ENCODE data around the gene PEX3.
A peak's percentile ranks its signal among the peaks of the same experiment; 100 is the strongest.
"Not testable (repeated sequence)": the region's sequence is repeated elsewhere in the genome, so short reads cannot be mapped to it uniquely, and the experiment has no call there.

The PEX3 gene

DNA sequence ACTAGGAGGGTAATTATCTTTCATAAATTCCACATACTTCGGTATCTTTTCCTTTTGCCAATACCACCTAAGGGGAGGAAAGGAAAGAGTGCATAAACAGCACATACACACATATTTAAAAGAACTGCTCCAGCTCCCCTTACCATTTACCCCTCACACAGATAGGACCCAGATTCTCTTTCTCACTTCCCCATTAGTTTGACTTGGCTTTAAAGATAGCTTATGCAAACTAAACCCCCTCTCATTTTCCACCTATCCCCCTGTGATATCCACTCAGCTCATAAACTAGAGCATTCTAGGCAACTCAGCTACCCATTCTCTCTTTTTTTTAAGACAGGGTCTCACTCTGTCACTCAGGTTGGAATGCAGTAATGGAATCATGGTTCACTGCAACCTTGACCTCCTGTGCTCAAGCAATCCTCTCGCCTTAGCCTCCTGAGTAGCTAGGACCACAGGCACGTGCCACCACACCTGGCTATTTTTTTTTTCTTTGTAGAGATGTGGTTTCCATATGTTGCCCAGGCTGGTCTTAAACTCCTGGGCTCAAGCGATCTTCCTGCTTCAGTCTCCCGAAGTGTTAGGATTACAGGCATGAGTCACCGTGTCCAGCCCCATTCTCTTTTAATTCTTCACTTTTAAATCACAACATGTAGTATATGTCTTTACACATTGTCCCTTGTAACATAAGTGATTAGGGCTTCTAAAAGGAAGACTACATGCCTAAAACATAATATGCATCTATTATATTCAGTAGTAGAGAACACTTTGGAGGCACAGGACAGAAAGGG lies 56.9 kb downstream of the PEX3 start:
- no peak for DNase-seq (ENCODE audit: low read depth)

DNA sequence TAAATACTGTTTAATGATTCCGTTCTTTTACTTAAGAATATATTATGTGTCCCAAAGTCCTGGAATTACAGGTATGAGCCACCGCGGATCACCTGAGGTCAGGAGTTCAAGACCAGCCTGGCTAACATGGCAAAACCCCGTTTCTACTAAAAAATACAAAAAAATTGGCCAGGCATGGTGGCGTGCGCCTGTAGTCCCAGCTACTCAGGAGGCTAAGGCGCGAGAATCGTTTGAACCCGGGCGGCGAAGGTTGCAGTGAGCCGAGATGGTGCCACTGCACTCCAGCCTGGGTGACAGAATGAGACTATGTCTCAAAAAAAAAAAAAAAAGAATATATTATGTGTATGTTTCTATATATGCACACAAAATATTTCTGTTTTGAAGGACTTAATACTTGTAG lies 59.7 kb downstream of the PEX3 start:
- DNase-seq (ENCODE audit: low read depth) = not testable (repeated sequence)

DNA sequence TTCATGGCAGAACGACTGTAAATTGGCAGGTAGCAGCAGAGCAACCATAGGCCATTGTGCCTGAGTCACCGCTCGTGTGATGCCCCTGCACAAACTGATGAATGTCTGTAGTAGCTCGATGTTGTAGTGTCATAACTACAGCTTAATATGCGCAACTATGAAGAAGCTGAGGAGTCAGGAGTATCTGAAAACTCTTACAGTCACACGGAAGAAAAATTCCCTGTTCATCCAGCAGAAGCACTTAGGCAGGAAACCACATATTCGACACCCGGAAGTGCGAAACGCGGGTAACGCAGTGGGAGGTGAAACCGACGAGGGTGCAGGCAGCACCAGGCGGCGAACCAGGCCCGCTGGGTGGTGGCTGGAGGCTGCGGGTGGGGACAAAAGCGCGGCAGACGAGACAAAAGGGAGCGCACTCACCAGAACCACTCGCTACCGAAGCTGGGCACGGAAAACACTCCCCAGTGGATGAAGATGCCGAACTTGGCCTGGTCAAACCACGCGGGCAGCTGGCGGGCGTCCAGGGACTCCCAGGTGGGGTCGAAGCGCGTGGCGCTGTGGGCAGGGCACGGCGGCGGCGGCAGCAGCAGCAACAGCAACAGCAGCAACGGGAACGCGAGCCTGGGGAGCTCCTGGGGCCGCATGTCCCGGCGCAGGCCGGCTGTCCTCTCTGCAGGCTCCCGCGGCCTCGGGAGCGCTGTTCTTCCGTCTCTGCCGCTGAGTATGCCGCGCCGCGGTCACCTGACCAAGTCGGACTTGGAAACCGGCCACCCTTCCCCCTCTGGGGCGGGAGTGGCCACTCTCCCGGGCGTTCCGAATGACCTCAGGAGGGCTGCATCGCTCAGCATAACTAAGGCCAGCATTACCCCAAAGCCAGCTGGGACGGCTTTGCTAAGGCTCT lies 60.6 kb downstream of the PEX3 start, which contains the start of gene FUCA2:
FUCA2 (minus strand) TSS at position 730 of the 901 bp plus-strand sequence; CDS start at position 644, 86 bp downstream.
- peak; percentile 50 for DNase-seq (ENCODE audit: low read depth)

DNA sequence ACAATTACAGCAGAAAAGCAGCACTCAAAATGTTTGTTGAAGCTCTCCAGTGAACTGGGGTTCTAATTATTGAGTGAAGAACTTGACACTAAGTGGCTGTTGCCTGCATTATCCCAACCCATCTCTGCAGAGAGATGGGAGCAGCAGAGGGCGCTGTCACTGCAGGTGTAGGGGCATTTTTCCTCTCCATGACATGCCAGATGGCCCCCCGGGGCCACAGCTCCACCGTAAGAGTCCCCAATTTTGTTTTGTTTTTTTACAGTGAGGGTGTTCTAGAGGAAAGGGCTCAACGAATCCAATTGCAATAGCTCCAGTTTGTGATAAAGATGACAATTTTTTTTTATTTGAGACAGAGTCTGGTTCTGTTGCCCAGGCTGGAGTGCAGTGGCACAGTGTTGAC lies 62.8 kb downstream of the PEX3 start:
- DNase-seq (ENCODE audit: low read depth) = no peak

DNA sequence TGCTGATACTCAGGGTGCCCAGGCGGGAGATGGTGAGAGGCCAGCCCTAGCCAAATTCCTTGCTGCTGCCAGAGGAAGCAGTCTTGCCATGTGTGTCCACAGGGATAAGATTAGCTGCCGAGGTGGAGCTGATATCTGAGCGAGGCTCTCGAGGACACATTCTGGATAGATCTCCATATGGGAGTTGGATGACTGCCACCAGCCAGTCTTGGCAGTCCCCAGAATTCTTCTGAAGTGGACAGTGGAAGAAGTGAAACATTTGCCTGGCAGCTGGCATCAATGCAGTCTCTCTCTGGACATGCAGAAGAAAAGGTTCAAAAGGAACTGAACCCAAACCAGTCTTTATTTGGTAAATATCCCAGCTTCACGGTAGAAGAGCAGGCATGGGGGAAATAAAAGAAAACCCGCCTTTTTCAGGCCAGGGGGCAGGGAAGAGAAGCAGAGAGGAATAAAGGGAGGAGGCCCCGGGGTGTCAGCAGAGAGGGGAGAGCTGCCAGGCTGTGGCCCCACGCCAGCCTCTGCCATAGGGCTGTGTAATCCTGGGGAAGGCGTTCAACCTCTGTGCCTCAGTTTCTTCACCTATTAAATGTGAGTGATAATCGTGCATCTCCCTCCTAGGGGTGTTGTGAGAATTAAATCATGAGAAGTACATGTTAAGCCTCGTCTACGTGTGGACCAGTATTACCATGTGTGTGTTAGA lies 64.6 kb downstream of the PEX3 start:
- no peak for DNase-seq (ENCODE audit: low read depth)

DNA sequence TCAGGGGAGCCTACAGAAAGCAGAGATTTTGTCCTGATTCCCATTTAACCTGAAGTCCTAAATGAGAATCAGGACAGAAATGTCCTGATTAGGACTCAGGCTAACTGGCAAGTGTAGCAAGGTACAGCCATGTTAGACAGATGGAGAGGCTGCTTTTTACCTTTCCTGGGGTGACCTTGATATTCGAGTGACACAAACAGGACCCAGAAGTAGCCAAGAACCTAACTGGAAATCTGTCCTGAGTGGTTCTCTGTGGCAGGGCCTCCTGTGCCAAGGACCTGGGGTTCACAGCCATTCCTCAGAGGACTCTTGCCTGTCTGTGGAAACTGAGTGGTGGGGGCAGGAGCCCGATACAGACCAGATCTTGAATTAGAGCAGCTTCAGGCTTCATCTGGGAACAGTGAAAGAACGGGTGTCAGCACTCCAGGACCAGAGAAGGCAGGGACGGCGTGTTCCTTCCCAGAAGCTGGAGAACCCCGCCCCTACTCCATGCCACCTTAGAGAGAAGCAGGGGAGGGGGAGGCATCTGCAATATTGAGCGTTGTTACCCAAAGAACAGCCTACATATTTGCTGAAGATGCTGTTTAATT lies 65.3 kb downstream of the PEX3 start:
- no peak for DNase-seq (ENCODE audit: low read depth)

DNA sequence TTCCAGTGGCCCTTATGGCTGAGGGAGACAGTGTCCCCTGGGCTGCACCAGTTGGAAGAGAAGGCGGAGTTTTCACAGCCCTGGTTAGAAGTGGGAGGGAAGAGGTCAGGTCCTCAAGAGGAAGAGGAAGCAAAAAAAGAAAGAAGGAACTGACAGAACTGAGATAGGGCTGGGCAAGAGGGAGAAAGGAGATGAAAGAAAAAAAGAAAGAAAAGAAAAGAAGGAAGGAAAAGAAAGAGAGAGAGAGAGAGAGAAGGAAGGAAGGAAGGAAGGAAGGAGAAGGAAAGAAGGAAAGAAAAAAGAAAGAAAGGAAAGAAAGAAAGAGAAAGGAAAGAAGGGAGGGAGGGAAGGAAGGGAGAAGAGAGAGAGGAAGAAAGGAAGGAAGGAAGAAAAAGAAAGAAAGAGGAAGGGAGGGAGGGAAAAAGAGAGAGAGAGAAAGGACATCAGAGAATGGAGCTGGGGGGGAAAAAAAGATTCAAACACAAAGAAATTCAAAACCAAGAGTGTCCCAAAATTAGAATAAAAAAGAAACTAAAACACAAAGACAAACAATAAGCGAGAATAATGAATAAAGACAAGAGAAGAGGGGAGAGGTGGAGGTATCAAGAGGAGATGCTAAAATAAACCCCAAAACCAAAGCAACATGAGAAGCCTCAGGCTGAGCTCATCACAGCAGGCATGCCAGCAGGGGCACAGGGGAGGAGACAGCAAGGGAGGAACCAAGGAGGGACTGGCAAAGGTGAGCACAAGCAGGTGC lies 66.3 kb downstream of the PEX3 start:
- no peak for DNase-seq (ENCODE audit: low read depth)

DNA sequence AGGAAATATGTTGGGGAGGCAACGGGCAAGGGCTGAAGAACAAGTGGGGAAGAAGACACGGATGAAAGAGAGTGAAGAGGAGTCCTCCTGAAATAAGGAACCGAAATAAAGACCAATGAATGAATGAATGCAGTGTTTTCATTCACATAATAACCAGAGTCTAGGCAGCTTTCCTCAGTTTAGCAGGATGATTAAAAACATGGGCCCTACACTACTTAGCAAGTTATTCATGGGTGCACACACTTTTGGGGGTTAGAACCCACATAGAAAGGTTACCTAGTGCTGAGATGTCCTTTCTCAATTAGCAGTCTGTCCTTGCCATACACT lies 66.8 kb downstream of the PEX3 start:
- DNase-seq (ENCODE audit: low read depth) = no peak

DNA sequence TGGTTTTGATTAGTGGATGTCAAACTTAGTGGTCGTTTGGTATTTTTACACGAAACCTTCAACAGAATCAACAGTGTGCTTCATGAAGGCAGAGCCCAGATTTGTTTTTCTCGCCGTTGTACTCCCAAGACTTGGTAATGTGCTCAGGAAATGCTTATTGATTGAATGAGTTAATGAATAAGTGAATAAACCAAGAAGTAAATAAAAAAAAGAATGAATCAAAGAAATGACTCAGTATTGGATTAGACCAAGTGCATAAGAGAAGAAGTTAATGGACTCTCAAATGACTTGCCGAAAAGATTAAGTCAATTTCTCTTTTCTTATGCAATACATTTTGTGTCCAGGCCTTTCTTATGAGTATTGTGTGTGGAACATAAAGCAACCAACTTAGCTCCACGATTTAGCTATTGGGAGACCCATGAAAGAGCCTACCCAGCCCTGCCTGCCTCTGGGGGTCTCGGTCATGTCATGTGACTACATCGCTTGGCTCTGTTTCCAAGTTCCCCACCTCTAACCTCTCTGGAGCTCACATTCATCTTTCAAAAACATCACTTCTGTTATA lies 71.5 kb downstream of the PEX3 start:
- no peak for DNase-seq (ENCODE audit: low read depth)

DNA sequence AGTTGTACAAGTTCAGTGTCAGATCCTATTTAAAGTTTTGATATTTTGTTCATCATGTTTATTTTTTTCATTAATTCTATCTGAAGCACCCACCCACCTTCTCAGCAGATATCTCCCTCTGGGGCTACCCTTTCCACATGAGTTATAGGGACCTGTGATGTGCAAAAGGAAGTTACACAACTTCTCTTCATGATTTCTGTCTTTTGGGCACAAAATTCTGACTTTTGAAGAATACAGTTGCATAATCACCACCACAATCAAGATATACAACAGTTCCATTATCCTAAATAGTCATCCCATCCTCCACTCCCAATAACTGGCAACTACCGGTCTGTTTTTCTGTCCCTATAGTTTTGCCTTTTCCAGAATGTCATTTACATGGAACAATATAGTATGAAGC lies 74.8 kb downstream of the PEX3 start:
- DNase-seq (ENCODE audit: low read depth) = no peak

DNA sequence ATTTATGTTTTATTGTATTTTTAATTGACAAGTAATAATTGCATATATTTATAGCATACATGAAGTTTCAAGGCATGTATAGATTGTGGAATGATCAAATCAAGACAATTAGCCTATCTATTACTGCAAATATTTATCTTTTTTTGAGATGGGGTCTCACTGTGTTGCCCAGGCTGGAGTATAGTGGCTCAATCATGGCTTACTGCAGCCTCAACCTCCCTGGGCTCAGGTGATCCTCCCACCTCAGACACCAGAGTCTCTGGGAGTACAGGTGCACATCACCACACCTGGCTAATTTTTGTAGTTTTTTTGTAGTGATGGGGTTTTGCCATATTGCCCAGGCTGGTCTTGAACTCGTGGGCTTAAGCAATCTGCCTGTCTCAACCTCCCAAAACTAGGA lies 77.1 kb downstream of the PEX3 start:
- DNase-seq (ENCODE audit: low read depth) = no peak

DNA sequence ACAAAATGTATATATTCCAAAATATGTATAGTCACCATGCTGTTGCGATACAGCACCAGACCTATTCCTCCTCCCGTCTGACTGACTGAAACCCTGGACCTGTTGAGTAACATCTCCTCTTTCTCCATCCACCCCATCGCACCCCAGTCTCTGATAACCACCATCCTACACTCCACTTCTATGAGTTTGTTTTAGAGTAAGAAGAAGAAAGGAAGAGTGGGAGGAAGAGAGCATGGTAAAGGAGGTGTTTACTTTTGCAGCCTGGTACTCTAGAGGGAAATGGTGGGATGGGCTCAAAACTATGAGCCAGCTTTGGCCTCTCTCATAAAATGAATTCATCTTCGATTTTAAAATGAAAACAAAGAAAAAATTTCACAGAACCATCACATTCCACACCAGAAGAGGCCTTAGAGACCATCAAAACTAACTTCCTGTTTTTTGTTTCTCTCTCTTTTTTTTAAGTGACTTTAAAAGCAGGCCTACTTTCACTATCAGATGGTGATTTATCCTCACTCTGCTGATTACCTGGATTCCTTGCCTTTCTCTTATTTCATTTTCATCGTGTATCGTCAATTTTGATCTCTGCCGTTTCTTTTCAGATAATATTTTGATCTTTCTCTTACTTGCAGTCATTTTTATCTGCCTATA lies 77.7 kb downstream of the PEX3 start:
- DNase-seq (ENCODE audit: low read depth) = no peak

DNA sequence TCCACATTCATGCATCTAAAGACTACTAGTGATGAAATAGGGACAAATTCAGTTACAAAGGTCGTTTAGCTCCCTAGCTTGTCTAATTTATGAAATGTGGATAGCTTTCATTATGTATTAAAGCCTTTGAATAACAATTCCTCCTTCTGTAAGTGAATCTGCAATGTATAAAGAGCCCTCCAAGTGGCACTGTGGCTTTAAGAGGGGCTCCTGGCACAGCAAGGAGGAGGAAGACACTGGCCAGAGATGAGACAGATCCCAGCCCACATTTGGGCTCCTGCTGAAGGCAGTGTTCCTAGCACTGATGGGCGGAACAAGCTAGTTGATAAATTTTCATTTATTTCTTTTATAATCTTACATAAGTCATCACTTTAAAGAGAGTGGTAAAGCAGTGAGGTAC lies 78.5 kb downstream of the PEX3 start:
- no peak for DNase-seq (ENCODE audit: low read depth)

DNA sequence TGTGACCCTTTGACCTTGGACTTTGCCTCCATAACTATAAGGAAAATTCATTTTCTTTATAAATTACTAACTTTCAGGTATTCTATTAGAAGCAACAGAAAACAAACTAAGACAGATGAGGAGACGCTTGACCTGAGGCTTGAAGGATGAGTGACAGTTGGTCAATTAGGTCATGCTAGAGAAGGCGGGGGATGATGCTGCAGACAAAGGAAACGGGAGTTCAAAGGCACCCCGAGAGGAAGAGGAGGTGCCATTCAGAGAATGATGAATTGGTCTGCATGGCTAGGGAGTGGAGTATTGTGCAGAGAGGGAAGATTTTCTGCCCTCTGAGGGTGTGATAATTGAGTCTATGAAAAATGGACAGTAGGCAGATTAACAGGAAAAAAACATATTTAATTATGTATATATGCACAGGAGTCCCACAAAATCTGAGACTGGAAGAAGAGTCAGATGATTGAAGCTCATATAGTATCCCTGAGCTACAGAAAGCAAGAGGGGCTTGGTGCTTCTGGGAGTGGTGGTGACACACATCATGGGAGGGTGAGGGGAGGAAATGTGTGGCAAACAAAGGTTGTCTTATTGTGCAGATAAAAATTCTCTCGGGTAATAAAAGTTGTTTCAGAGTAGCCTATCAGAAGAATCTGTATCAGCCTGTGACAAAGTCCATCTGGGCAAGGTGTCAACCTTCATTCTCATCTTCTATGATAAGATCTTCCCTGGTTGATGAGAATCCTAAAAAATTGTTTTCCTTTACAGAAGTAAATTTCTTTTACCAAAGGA lies 81.3 kb downstream of the PEX3 start:
- no peak for DNase-seq (ENCODE audit: low read depth)

DNA sequence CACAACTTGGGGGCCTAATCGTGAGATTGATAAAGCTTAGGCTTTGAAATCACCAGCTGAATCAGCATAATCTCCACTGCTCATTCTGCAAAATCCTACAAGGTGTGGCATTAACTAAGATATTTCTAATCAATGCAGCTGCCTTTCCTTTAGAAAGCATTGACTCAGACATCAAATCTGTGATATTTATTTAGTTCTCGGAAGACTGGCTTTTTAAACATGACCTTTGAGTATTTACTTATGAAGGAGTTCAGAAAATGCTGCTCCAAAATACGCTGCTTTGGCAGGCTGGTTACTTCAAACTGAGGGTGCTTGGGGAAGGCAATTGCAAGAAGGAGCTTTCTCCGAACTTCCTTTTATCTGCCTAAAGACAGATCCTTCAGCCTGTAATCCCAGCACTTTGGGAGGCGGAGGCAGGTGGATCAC lies 84.6 kb downstream of the PEX3 start:
- DNase-seq (ENCODE audit: low read depth) = no peak

DNA sequence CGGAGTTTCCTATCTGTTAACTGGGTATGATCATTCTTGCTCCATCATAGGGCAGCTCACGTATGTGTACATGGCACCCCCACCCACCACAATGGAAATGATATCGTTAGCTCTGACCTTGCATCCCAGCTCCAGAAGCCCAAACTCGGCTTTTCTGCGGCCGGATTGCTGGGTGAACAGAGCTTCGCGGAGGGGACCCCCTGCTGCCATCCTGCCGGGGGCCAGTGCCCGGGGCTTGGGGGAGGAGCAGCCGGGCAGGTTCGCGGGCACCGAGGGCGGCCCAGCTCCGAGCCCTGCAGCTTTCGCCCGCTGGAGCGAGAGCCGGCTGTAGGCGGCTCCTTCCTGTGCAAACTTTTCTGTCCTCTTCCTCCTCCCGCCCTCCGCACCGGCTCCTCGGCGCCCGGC lies 85.9 kb downstream of the PEX3 start:
- DNase-seq (ENCODE audit: low read depth) = peak; percentile 30

DNA sequence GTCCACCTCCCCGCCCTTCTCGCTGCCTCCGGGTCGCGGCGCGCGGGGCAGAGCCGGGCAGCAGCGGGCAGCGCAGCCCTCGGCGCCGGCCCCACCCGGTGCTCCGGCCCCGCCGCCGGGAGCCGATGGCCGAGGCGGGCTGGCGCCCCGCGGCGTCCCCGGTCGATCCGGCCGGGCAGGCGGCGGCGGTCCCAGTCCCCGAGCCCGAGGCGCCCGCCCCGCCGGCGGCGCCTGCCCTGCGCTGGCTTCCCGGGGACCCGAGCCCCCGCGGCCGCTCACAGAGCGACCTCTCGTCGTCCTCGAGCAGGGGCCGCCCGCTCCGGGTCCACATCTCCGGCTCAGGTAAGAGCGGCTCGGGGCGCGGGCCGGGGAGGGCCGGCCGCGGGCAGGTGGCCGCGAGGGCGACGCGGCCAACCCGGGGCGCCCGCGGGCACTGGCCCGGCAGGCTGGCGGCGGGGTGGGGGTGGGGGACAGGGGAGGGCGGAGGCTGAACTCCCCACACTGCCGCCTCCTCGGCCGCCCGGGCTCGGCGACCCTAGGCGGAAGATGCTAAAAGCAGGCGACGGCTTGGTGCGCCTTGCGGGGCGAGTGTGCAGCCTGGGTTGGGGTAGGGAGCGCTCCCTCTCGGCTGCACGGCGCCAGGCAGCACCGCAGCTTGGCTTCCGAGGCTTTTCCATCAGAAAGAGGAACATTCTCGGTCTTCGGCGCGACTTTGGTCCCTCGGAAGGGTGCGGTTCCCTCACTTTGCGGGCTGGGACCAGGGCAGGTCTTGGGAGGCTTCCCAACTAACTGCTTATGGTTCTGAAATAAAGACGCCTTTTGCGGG lies 86.5 kb downstream of the PEX3 start:
- DNase-seq (ENCODE audit: low read depth) = peak; percentile 45

DNA sequence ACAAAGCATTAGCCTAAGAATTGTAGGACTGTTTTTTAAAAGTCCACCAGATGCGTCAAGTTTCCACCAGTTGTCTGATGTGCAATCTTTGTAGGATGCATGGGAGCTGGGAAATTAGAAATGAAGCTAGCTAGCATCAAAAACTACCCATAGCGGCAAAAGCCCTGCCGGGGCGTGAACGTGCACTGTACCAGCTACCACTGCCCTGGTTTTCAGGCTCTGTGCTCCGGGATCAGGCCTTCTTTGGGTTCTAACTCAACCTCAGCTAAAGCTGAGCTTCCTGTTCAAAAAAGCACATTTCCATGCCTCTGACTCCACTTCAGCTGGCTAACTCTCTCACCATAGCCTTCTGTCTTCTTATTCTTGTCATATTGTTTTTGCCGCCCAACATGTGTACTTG lies 87.8 kb downstream of the PEX3 start:
- DNase-seq (ENCODE audit: low read depth) = no peak

DNA sequence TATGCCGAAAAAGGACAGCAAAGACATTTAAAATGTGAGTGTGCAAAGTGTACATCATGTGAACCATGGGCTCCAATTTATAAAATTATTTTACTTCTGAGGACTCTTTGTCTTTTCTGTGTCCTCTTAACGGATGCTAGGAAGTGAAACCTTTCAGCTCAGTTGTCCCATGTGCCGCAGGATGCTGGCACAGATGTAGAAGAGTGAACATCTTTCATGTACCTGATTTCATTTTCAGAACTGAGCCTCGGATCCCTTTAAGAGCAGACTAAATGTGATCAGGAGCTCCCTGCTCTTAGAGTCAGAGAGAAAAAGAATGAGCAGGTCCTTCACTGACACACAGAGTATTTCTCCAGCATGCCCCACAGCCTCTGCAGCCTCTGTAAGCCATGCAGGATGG lies 88.5 kb downstream of the PEX3 start:
- DNase-seq (ENCODE audit: low read depth) = no peak
